ENCODE results near the gene NRXN3. TPM values are rescaled to one million over a fixed set of nuclear protein-coding genes. Genes with fewer than 3 reads are reported as not detected.

The NRXN3 gene
- total RNA-seq, 1 experiment from 2014 or later = not detected

- H3K4me1 ChIP-seq (ENCODE audit: control insufficient read depth, insufficient read depth, low read length) = no peaks in the 10 kb centered on the region
- CTCF ChIA-PET = no interaction called here
- no peak overlapping the region for H3K4me3 ChIP-seq (ENCODE audit: low read depth in 2 of 2, low read length in 2 of 2)
- intact Hi-C loops (cut with micrococcal nuclease; ENCODE audit: unreplicated experiment) = no loop called here
- no peaks in the 10 kb centered on the region for H3K36me3 ChIP-seq (ENCODE audit: control insufficient read depth, insufficient read depth, low read length)
- H3K27me3 ChIP-seq (ENCODE audit: control insufficient read depth, insufficient read depth, low read length) = no peaks in the 10 kb centered on the region
- TF ChIP-seq POLR2AphosphoS5 (IDR thresholded peaks at IDR 0.05; ENCODE audit: low read depth, low read length) = no peak
- TF ChIP-seq, protein P1, sequence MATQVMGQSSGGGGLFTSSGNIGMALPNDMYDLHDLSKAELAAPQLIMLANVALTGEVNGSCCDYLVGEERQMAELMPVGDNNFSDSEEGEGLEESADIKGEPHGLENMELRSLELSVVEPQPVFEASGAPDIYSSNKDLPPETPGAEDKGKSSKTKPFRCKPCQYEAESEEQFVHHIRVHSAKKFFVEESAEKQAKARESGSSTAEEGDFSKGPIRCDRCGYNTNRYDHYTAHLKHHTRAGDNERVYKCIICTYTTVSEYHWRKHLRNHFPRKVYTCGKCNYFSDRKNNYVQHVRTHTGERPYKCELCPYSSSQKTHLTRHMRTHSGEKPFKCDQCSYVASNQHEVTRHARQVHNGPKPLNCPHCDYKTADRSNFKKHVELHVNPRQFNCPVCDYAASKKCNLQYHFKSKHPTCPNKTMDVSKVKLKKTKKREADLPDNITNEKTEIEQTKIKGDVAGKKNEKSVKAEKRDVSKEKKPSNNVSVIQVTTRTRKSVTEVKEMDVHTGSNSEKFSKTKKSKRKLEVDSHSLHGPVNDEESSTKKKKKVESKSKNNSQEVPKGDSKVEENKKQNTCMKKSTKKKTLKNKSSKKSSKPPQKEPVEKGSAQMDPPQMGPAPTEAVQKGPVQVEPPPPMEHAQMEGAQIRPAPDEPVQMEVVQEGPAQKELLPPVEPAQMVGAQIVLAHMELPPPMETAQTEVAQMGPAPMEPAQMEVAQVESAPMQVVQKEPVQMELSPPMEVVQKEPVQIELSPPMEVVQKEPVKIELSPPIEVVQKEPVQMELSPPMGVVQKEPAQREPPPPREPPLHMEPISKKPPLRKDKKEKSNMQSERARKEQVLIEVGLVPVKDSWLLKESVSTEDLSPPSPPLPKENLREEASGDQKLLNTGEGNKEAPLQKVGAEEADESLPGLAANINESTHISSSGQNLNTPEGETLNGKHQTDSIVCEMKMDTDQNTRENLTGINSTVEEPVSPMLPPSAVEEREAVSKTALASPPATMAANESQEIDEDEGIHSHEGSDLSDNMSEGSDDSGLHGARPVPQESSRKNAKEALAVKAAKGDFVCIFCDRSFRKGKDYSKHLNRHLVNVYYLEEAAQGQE (IDR thresholded peaks at IDR 0.05; ENCODE audit: insufficient read depth in 1 of 2, low read depth in 2 of 2, low read length in 1 of 2) = no peak
- TF ChIP-seq, protein P2, sequence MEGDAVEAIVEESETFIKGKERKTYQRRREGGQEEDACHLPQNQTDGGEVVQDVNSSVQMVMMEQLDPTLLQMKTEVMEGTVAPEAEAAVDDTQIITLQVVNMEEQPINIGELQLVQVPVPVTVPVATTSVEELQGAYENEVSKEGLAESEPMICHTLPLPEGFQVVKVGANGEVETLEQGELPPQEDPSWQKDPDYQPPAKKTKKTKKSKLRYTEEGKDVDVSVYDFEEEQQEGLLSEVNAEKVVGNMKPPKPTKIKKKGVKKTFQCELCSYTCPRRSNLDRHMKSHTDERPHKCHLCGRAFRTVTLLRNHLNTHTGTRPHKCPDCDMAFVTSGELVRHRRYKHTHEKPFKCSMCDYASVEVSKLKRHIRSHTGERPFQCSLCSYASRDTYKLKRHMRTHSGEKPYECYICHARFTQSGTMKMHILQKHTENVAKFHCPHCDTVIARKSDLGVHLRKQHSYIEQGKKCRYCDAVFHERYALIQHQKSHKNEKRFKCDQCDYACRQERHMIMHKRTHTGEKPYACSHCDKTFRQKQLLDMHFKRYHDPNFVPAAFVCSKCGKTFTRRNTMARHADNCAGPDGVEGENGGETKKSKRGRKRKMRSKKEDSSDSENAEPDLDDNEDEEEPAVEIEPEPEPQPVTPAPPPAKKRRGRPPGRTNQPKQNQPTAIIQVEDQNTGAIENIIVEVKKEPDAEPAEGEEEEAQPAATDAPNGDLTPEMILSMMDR (IDR thresholded peaks at IDR 0.05) = no peak
- TF ChIP-seq TCF7L2 (IDR thresholded peaks at IDR 0.05; ENCODE audit: low read depth, low read length) = no peak
- no peak for TF ChIP-seq SIN3A (IDR thresholded peaks at IDR 0.05; ENCODE audit: borderline replicate concordance, insufficient read depth, low read depth, low read length)
- DNase-seq (ENCODE audit: low read depth, low spot score) = no peak
- in situ Hi-C loops (cut with HindIII; ENCODE audit: low pct_unique_long_range_greater_than_20kb, low sequenced_read_pairs) = no loop called here
- no peaks in the 10 kb centered on the region for H3K9me3 ChIP-seq (ENCODE audit: control insufficient read depth, insufficient read depth, low read depth, low read length)
- POLR2A ChIA-PET = no interaction called here
- ATAC-seq = no peak
- no peak overlapping the region for H3K27ac ChIP-seq (ENCODE audit: low read length)
- no TSS peak for BruUV-seq (replicated peaks)
Measured at GRCh38 chr14:79253576-79253975, 1083.4 kb downstream of the NRXN3 start.

- no TSS peak for BruUV-seq (replicated peaks)
- POLR2A ChIA-PET = no interaction called here
- H3K4me3 ChIP-seq (ENCODE audit: low read depth in 2 of 2, low read length in 2 of 2) = no peak overlapping the region
- in situ Hi-C loops (cut with HindIII; ENCODE audit: low pct_unique_long_range_greater_than_20kb, low sequenced_read_pairs) = no loop called here
- no peak overlapping the region for H3K27ac ChIP-seq (ENCODE audit: low read length)
- no peaks in the 10 kb centered on the region for H3K4me1 ChIP-seq (ENCODE audit: control insufficient read depth, insufficient read depth, low read length)
- no peak for DNase-seq (ENCODE audit: low read depth, low spot score)
- ATAC-seq = no peak
- CTCF ChIA-PET = no interaction called here
- H3K9me3 ChIP-seq (ENCODE audit: control insufficient read depth, insufficient read depth, low read depth, low read length) = no peaks in the 10 kb centered on the region
- TF ChIP-seq, protein P2 (IDR thresholded peaks at IDR 0.05) = no peak
- TF ChIP-seq POLR2AphosphoS5 (IDR thresholded peaks at IDR 0.05; ENCODE audit: low read depth, low read length) (no peak), TCF7L2 (IDR thresholded peaks at IDR 0.05; ENCODE audit: low read depth, low read length) (no peak), SIN3A (IDR thresholded peaks at IDR 0.05; ENCODE audit: borderline replicate concordance, insufficient read depth, low read depth, low read length) (no peak)
- TF ChIP-seq, protein P1 (IDR thresholded peaks at IDR 0.05; ENCODE audit: insufficient read depth in 1 of 2, low read depth in 2 of 2, low read length in 1 of 2) = no peak
- intact Hi-C loops (cut with micrococcal nuclease; ENCODE audit: unreplicated experiment) = no loop called here
- H3K27me3 ChIP-seq (ENCODE audit: control insufficient read depth, insufficient read depth, low read length) = no peaks in the 10 kb centered on the region
- no peaks in the 10 kb centered on the region for H3K36me3 ChIP-seq (ENCODE audit: control insufficient read depth, insufficient read depth, low read length)
Measured at GRCh38 chr14:79254069-79254775, 1084.0 kb downstream of the NRXN3 start.

Data from Panc1 (cell line).